HG03439 (cell line): Measurements from ENCODE around the gene GMPPB.

Source experiments
- ATAC-seq: cut with Tn5 transposase; IDR thresholded peaks from one replicate; pipeline ENCODE4 v1.9.1; 2021; ENCODE audit warnings: mild to moderate bottlenecking, moderate library complexity; ENCODE audit not compliant: unreplicated experiment

GMPPB gene

GRCh38 chr3:49729966-49730609 lies 6.3 kb upstream of the GMPPB start:
- no peak for ATAC-seq

DNA sequence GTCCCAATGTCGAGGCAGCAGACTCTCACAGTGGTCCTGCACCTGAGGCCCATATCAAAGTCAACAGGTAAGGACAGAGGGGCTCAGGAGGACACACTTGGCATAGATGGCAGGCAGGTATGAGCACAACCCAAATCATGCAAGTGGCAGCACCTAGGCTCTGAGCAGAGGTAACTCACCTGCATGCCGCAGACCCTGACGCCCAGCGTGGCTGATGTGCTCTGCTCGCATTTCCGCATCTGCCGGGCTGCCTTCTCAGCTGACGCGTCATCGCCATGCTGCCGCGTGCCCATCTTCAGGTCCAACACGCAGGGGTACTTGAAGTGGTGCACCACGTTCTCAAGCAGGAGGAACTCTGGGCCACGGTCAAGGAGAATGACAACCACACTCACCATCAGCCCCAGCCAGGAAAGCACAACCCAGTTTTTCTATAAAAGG lies 4.2 kb upstream of the GMPPB start:
- no peak for ATAC-seq

DNA sequence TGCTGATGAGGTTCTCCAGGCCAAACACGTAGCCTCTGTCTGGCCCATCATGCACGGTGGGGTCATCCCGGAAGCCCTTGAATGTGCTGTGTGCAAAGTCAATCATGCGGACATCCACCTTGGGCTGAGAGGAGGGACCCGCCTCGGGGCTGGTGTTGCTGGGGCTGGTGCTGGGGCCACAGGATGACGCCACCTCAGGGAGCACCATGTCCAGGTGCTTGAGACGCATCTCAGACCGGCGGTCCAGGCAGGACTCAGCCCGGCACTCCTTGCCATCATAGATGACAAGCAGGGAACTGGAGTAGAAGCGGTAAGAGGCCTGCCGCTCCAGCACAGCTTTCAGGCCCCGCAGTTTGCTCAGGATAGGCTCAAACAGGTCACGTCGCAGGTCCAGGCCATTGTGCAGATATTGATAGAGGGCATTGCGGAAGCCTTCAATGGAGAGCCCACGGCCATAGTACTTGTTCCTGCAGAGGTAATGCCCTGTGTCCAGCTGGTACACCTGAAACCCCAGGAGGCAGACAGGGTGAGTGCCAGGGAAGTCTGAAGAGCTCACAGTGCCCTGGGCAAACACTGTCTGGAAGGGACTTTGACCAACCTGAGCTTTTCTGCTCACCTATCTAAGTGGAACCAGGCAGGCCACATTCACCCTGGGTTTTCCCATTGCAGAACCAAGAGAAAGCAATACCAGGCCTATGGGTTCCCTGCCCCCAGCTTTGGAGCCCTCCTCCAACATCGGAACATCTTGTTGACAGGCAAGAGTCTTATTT lies 3.6 kb upstream of the GMPPB start:
- no peak for ATAC-seq

DNA sequence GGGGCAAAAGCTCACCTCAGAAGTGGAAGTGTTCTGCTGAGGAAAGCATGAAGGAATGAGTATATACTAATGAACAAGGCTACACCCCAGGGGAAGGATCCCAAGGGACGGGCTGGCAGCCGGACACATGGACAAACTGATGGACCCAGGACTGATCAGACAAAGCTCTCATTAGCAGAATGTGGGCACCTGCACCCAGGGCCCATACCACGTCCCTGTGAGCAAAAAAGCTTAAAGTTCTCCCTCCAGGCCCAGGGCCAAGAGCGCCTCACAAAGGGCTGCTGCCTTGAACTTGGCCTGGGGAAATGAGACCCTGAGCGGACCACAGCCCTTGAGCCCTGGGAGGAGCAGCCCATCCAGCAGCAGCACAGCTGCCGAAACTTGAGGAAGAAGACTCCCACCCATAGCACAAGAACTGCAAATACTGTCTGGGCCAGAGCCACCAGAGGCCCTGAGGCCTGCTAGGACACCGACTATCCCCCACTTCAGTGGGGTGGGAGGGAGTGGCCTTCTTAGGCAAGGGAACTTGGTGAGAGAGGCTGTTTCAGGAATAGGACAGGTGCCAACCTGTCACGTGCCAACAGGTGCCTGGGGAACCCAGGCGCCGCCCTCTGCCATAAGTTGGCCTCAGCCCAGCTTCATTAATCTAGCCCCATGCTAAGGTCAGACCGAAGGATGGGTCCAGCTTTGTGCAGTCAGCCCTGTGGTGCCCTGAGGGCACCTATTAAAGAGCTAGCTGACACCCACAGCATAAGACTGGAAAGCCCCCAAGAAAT lies 2.3 kb upstream of the GMPPB start:
- no peak for ATAC-seq

- no peak for ATAC-seq
Measured at GRCh38 chr3:49724586-49724985, 835 bp upstream of the GMPPB start.

GRCh38 chr3:49723296-49723627 lies 489 bp downstream of the GMPPB start:
- no peak for ATAC-seq

- no peak for ATAC-seq
Measured at GRCh38 chr3:49722896-49723295, 855 bp downstream of the GMPPB start.

GRCh38 chr3:49721896-49722781 lies 1.6 kb downstream of the GMPPB start:
- ATAC-seq, result no peak

- no peak for ATAC-seq
Measured at GRCh38 chr3:49721596-49721895, 2.2 kb downstream of the GMPPB start.

GRCh38 chr3:49720855-49721595 lies 2.7 kb downstream of the GMPPB start:
- ATAC-seq, result no peak

DNA sequence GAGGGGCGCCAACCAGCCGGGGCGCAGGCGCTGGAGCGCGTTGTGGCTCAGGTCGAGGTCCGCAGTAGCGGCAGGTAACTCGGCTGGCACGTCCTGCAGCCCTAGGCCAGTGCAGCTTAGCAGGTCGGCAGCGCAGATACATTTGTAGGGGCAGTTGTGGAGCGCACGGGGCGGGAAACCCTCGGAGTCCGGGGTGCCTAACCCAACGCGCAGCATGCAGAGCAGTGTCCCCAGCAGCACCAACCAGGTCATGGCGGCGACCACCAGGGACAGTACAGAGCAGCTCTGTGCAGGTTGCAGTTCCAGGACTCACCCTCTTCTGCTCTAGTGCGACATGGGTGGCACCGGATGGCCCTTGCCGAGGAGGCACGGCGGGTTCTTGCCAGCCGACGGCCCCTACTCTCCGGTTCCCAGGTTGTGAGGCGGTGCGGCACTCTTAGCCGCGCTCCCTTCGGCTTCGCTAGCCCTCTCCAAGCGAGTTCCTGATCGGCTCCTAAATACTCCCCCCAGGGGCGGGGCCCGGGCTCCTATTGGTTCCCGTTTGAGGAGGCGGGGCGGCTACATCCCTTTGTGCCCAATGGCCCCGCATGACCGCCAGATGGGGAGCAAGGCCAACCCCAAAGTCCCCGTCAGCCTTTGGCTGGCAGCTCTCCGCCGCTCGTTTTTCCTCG lies 4.4 kb downstream of the GMPPB start, which contains the start of gene AMIGO3:
AMIGO3 (minus strand) TSS at position 471 of the 671 bp plus-strand sequence; CDS start at position 252, 219 bp downstream.
- ATAC-seq, result peak; percentile 35

DNA sequence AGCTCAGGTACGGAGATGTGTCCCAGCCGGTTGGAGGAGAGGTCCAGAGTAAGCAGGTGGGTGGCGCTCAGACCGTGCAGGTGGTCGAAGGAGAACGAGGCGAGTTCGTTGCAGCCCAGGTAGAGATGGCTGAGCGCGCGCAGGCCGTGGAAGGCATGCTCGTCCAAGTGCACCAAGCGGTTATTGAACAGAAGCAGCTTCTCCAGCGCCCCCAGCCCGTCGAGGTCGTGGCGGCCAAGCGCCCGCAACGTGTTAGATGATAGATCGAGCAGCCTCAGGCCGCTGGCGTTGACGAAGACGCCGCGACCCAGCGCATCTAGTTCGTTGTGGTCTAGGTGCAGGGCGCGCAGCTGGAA lies 4.9 kb downstream of the GMPPB start:
- ATAC-seq, result no peak

DNA sequence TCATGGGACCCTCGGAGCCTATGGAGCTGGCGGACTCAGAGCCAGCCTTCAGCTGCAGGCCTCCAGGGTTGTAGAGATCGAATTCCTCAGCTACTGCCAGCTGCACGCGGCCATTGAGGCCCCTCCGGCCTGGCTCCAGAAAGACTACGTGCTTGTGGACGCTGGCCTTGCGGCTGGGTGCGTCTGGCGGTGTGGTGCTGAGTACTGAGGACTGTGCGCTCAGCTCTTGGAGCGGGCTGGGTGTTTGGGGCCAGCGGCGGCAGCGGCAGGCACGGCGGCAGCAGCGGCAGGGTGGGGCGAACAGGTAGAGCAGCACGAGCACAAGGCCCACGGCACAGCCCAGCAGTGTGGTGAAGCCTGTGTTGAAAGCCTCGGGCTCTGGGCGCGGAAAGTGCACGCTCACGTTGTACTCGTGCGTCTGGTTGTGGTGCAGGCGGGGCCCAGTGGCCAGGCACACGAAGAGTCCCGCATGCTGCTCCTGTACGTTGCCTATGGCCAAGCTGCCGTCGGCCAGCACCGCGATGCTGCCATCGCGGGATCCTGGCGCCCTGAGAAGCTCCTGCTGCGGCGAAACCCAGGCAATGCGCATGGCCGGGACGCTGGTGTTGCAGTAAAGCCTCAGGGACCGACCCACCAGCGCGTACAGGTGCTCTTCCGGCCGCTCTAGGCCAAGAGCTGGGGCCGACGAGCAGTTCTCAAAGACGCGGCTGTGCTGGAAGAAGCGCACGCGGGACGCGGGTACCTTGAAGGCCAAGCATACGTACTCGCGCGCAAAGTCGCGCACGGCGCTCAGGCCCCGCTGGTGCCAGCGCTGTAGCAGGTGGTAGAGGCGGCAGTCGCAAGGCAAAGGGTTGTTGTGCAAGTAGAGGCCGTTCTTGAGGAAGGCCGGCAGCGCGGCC lies 5.5 kb downstream of the GMPPB start:
- no peak for ATAC-seq

DNA sequence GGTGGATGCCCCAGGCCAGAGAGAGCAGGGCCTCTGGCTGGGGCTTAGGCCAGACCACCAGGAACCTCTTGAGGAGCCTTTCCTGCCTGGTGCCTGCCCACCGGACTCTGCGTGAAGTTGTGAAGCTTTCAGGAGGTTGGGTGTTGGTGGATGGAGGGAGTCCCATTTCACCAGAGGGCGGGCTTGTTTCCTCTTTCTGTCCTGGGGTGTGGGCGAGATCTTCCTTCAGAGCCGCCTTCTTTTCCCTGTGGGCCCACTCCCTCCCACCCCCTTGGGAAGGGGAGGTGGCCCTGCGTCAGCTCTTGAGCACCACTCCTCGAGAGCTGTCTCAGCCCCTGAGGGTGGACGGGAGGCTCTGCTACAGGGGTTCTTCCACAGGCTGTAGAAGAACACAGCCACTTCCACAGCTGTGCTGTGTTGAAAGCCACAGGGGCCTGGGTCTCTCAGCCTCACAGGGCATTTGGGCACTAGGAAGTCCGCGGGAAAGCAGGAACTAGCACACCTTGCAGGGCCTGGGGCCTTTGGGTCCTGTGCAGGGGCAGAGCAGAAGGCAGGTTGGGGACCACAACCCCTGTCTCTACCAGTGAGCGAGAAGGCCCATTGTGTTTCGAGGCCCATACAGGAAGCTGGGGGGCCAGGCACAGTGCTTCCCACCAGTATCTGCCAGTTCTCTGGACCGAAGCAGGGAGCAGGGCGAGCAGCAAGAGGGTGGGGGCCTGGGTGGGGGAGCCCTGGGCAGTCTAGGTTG lies 6.4 kb downstream of the GMPPB start:
- no peak for ATAC-seq

GRCh38 chr3:49716691-49717210 lies 7.0 kb downstream of the GMPPB start:
- no peak for ATAC-seq

DNA sequence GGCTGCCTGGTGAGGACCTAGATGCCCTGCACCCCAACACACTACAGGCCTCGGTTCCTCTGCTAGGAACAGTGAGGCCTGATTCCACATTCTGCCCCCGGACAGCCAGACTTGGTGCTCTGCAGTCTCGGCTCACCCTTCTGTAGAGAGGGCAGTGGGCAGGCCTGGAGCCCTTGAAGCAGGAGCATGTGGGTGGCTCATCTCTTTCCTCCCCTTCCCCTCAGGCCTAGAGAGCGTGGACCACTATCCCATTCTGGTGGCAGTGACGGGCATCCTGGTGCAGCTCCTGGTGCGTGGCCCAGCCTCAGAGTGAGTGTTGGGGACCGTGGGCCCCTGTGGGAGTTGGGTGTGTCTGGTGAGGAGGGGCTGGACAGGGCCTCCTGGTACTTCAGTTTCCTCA lies 7.6 kb downstream of the GMPPB start:
- ATAC-seq, result no peak

DNA sequence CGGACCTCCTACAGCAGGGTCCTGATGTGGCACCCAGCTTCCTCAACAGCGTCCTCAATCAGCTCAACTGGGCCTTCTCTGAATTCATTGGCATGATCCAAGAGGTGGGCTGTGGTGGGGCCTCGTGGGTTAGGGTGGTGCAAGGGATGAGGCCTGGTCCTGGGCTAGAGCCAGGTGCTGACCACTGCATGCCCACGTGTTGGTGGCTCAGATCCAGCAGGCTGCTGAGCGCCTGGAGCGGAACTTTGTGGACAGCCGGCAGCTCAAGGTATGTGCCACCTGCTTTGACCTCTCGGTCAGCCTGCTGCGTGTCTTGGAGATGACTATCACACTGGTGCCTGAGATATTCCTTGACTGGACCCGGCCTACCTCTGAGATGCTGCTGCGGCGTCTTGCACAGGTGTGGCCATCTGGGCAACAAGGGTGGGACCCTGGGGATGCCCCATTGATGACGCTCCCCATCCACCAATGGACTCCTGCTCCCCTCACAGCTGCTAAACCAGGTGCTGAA lies 8.1 kb downstream of the GMPPB start:
- no peak for ATAC-seq
